ENCODE data around the gene ADAM15.

GRCh38 chr1:155024315-155024714, 26.8 kb upstream of the ADAM15 start:
- no peak for TF ChIP-seq CTCF (IDR thresholded peaks at IDR 0.05)
- TF ChIP-seq IRF1 (CRISPR knock-in tag; IDR thresholded peaks at IDR 0.05) = no peak
- TF ChIP-seq E2F1 (CRISPR knock-in tag; IDR thresholded peaks at IDR 0.05) = no peak

All from WTC11 (cell line).